Keratinocyte (primary cell): ENCODE data around the gene TTC28.

ENCODE experiments used
- CTCF ChIP-seq, 3 experiments: IDR thresholded peaks in 1 of 3; conservative IDR thresholded peaks in 1 of 3; optimal IDR thresholded peaks in 1 of 3; 2 replicates in 2 of 3; 3 replicates in 1 of 3; pipeline versions ENCODE3 to v1.5.1; 2011; ENCODE audit warnings: low read length in 3 of 3, mild to moderate bottlenecking in 3 of 3, moderate library complexity in 2 of 3, control low read depth in 1 of 3, inconsistent platforms in 1 of 3; ENCODE audit not compliant: insufficient read depth in 2 of 3; ENCODE audit errors: extremely low read depth in 1 of 3
- EZH2 ChIP-seq: IDR thresholded peaks from one replicate; pipeline ENCODE4 v1.6.1; 2012; ENCODE audit warnings: inconsistent platforms, mild to moderate bottlenecking, low read length, moderate library complexity

DNA sequence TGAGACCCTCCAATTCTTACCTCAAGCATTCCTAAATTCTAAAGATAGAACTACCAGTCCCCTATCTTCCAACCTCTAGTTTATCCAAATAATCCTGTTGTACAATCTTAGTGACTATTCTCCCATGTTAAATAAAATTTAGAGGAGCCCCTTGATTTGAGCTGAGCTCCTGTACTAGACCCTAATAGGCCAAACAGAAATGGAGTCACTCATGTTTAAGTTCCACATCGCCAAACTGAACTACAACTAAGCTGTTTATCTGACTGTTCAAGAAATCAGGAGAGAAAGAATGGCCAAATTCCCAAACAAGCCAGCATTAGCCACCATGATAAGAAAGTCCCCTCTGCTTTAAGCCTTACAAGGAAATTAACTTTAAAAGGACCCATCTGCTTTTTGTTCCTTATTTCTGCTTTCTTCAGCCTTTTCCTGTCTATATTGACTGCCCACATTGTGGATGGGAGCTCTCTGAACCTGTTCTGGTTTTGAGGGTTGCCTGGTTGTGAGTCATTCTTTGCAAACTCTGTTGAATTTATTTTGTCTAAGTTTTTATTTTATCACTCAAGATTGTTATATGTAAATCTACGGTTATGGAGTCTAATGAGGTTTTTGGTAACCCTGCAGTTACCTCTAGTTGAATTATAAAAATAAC lies 90.4 kb downstream of the TTC28 start:
- TF ChIP-seq CTCF (optimal IDR thresholded peaks at IDR 0.05 in 1 of 3, IDR thresholded peaks at IDR 0.05 in 1 of 3, conservative IDR thresholded peaks at IDR 0.05 in 1 of 3; ENCODE audit: extremely low read depth in 1 of 3, insufficient read depth in 2 of 3, low read length in 3 of 3) (no peak), EZH2 (no peak)
